ENCODE measurements around the gene SAMD11. TPM values are rescaled to one million over a fixed set of nuclear protein-coding genes. Genes with fewer than 3 reads are reported as not detected.
"Not testable (repeated sequence)": the region's sequence is repeated elsewhere in the genome, so short reads cannot be mapped to it uniquely, and the experiment has no call there.

The SAMD11 gene
- total RNA-seq, 1 experiment from 2014 or later: 2.3 TPM

DNA sequence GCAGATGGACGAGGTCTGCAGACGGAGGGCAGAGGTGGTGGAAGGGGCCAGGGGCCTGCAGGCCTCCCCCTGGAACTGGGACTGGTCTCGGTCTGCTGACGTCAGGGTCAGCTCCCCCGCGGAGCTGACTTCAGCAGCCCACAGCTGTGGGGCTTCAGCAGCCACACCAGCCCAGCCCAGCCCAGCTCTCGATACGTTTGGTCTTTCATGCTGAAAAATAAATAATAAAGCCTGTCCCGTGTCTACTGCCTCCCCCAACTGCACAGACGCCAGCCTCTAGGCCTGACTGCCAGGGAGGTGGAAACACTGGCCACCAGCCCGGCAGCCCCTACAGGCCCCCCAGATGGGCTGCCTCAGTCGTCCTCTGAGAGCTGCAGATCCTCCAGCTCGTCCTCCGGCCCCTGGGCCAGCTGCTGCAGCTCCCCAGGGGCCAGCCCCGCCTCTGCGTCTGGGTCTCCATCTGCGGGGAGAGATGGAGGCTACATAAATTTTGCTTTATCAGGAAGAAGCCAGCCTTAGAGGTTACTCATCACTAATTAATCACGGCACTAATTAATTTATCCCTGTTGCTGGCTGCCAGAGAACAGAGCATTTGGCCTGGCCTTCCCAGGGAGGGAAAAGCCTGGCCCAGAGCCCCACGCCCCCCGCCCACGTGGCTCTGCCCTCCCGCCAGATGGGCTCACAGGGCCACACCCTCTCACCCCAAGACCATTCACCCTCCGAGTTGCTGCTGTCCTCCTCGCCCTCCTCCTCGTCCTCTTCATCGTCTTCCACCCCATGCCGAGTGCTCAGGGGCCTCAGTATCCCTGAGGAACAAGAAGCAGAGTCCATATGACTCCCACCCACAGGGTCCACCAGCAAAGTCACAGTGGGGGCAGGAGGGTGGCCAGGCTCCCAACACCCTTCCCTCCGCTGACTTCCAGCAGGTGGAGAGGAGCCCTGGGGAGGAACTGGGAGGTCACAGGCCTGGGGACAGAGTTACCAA lies 20.9 kb downstream of the SAMD11 start:
- ChIA-PET CTCF (interaction anchor here (0.6 to 3.3 kb wide), 5 partner anchors 17 to 106 kb away, joined by 3 to 19 read pairs (median 5); no protein-coding TSS in a partner anchor), POLR2A (no interaction called here)
- H3K9me3 Mint-ChIP-seq: no peaks in the 10 kb centered on the region
- peaks cover 12% of the 10 kb centered on the region for H3K36me3 Mint-ChIP-seq
- H3K4me1 Mint-ChIP-seq: peaks cover 3% of the 10 kb centered on the region; the same call in 1 of the 2 replicates
- ATAC-seq (no peak), DNase-seq (ENCODE audit: low spot score) (no peak)
- no peak for TF ChIP-seq NFYB (CRISPR knock-in tag; conservative IDR thresholded peaks at IDR 0.05; ENCODE audit: low read depth)
- TF ChIP-seq MAX (CRISPR knock-in tag; IDR thresholded peaks at IDR 0.05): no peak
- H3K4me3 Mint-ChIP-seq: no peak overlapping the region
- no peak overlapping the region for H3K27ac Mint-ChIP-seq
- H3K27me3 Mint-ChIP-seq (ENCODE audit: low read depth): peaks cover 30% of the 10 kb centered on the region

GRCh38 chr1:945688-946556 lies 22.2 kb downstream of the SAMD11 start:
- DNase-seq (ENCODE audit: low spot score) (no peak), ATAC-seq (no peak)
- H3K4me1 Mint-ChIP-seq: peaks cover 3% of the 10 kb centered on the region; the same call in 1 of the 2 replicates
- H3K27me3 Mint-ChIP-seq (ENCODE audit: low read depth): peaks cover 19% of the 10 kb centered on the region
- TF ChIP-seq FOXK1 (CRISPR knock-in tag; IDR thresholded peaks at IDR 0.05) (no peak), GTF2I (CRISPR knock-in tag; conservative IDR thresholded peaks at IDR 0.05) (no peak), CTCF (IDR thresholded peaks at IDR 0.05) (no peak), CREB1 (CRISPR knock-in tag; IDR thresholded peaks at IDR 0.05) (no peak), RORB (CRISPR knock-in tag; IDR thresholded peaks at IDR 0.05) (no peak), ZBTB21 (CRISPR knock-in tag; IDR thresholded peaks at IDR 0.05; ENCODE audit: borderline replicate concordance) (no peak), OVOL2 (CRISPR knock-in tag; IDR thresholded peaks at IDR 0.05; ENCODE audit: borderline replicate concordance) (no peak), E2F5 (CRISPR knock-in tag; IDR thresholded peaks at IDR 0.05) (no peak), ELF4 (CRISPR knock-in tag; IDR thresholded peaks at IDR 0.05; ENCODE audit: low read depth) (no peak), ATF1 (CRISPR knock-in tag; IDR thresholded peaks at IDR 0.05) (no peak)
- TF ChIP-seq, protein P1, sequence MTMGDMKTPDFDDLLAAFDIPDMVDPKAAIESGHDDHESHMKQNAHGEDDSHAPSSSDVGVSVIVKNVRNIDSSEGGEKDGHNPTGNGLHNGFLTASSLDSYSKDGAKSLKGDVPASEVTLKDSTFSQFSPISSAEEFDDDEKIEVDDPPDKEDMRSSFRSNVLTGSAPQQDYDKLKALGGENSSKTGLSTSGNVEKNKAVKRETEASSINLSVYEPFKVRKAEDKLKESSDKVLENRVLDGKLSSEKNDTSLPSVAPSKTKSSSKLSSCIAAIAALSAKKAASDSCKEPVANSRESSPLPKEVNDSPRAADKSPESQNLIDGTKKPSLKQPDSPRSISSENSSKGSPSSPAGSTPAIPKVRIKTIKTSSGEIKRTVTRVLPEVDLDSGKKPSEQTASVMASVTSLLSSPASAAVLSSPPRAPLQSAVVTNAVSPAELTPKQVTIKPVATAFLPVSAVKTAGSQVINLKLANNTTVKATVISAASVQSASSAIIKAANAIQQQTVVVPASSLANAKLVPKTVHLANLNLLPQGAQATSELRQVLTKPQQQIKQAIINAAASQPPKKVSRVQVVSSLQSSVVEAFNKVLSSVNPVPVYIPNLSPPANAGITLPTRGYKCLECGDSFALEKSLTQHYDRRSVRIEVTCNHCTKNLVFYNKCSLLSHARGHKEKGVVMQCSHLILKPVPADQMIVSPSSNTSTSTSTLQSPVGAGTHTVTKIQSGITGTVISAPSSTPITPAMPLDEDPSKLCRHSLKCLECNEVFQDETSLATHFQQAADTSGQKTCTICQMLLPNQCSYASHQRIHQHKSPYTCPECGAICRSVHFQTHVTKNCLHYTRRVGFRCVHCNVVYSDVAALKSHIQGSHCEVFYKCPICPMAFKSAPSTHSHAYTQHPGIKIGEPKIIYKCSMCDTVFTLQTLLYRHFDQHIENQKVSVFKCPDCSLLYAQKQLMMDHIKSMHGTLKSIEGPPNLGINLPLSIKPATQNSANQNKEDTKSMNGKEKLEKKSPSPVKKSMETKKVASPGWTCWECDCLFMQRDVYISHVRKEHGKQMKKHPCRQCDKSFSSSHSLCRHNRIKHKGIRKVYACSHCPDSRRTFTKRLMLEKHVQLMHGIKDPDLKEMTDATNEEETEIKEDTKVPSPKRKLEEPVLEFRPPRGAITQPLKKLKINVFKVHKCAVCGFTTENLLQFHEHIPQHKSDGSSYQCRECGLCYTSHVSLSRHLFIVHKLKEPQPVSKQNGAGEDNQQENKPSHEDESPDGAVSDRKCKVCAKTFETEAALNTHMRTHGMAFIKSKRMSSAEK (CRISPR knock-in tag; IDR thresholded peaks at IDR 0.05; ENCODE audit: borderline replicate concordance): no peak
- peak overlapping the region; percentile 36; the same call in 1 of the 2 replicates for H3K27ac Mint-ChIP-seq
- ChIA-PET CTCF (no interaction called here), POLR2A (no interaction called here)
- peaks cover 24% of the 10 kb centered on the region for H3K36me3 Mint-ChIP-seq
- no peaks in the 10 kb centered on the region for H3K9me3 Mint-ChIP-seq
- no peak overlapping the region for H3K4me3 Mint-ChIP-seq

GRCh38 chr1:946811-947210 lies 23.1 kb downstream of the SAMD11 start:
- CTCF ChIA-PET; H3K9me3 Mint-ChIP-seq; H3K4me3 Mint-ChIP-seq; POLR2A ChIA-PET; ATAC-seq; DNase-seq (ENCODE audit: low spot score); H3K4me1 Mint-ChIP-seq; H3K27ac Mint-ChIP-seq: not testable (repeated sequence)
- H3K36me3 Mint-ChIP-seq: peaks cover 30% of the 10 kb centered on the region
- peaks cover 13% of the 10 kb centered on the region for H3K27me3 Mint-ChIP-seq (ENCODE audit: low read depth)
